ENCODE measurements around the gene FIGN. TPM values are rescaled to one million over a fixed set of nuclear protein-coding genes. Genes with fewer than 3 reads are reported as not detected.

Gene FIGN
- total RNA-seq, 1 donor from 2014 or later: 0.79 TPM

DNA sequence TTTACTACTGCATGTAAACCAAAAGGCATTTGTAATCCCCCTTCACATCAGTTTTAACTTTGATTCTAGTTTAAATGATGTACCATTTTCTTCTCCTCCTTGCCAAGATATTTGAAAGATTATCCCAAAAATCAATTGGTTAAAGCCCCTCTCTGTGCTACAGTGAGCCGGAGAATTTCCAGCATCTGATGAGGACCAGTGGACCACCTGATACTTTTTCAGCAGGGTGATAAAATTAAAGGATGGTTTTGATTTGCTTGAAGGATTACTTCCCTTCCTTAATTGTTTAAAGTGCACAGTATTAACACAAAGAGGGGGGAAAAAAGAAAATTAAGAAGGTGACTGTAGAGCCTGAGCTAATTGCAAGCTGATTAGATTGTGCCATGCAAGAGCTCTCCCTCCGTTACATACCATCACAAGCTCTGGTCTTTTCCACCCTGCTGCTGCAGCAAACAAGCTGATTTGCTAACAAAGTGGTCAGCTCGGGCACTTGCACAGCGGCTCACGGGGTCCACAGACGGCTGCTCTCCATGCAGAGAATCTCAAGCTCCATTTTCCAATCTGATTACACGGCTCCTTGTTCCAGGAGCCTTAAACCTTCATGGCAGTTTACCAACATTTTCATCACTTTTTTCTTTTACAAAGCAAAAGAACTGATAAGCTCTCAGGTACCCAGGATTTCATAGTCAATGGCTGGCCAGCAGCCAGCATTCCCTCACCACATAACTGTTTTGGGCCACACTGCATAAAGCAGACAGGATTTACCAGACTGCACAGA lies 22.1 kb downstream of the FIGN start:
- Histone ChIP-seq H3K4me3 (ENCODE audit: low read depth, low read length) (no peak overlapping the region), H3K36me3 (ENCODE audit: control insufficient read depth, insufficient read depth, low read length) (no peaks in the 10 kb centered on the region), H3K27me3 (ENCODE audit: control insufficient read depth, insufficient read depth, low read length) (no peaks in the 10 kb centered on the region)
- no peak for FAIRE-seq
- TF ChIP-seq, protein P1, sequence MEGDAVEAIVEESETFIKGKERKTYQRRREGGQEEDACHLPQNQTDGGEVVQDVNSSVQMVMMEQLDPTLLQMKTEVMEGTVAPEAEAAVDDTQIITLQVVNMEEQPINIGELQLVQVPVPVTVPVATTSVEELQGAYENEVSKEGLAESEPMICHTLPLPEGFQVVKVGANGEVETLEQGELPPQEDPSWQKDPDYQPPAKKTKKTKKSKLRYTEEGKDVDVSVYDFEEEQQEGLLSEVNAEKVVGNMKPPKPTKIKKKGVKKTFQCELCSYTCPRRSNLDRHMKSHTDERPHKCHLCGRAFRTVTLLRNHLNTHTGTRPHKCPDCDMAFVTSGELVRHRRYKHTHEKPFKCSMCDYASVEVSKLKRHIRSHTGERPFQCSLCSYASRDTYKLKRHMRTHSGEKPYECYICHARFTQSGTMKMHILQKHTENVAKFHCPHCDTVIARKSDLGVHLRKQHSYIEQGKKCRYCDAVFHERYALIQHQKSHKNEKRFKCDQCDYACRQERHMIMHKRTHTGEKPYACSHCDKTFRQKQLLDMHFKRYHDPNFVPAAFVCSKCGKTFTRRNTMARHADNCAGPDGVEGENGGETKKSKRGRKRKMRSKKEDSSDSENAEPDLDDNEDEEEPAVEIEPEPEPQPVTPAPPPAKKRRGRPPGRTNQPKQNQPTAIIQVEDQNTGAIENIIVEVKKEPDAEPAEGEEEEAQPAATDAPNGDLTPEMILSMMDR (IDR thresholded peaks at IDR 0.05; ENCODE audit: insufficient read depth, low read length, severe bottlenecking): no peak
- DNase-seq (ENCODE audit: low read depth): no peak

DNA sequence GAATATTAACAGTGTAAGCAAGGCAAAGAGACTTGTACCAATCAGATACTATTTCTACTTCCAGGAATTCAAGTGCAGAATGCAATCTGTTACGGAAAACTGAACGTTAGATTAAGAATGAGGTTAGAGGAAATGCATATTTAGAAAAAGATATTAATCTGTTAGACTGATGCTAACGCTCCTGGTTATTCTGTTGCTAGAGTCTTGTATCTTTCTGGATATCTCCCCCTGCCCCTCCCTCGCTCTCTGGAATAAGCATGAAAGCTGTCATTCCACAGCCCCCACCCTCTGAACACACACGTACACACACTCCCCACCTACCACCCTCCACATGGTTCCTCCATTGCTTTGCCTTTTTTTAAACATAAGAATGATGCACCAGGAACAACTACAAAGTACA lies 24.1 kb downstream of the FIGN start:
- no peaks in the 10 kb centered on the region for H3K36me3 ChIP-seq (ENCODE audit: control insufficient read depth, insufficient read depth, low read length)
- DNase-seq (ENCODE audit: low read depth) (no peak), FAIRE-seq (no peak)
- no peak overlapping the region for H3K4me3 ChIP-seq (ENCODE audit: low read depth, low read length)
- TF ChIP-seq, protein P1 (IDR thresholded peaks at IDR 0.05; ENCODE audit: insufficient read depth, low read length, severe bottlenecking): no peak
- H3K27me3 ChIP-seq (ENCODE audit: control insufficient read depth, insufficient read depth, low read length): no peaks in the 10 kb centered on the region

DNA sequence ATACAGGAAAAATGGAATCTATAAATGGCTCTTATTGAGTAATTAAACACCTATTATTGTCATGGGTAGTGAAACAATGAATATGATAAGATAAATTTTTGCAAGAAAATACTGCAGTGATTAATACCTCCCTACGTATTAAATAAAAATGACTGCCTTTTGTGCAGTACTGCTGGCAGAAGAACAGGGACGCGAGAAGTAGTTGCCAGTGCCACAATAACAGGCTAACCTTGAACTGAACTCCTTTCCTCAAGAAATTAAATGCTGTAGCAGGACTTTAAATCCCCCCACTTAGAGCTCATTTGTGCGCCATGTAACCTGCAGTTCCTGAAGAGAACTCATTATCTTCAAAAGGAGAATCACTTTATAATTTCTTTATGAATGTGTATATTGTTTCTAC lies 24.6 kb downstream of the FIGN start:
- no peak for FAIRE-seq
- Histone ChIP-seq H3K36me3 (ENCODE audit: control insufficient read depth, insufficient read depth, low read length) (no peaks in the 10 kb centered on the region), H3K27me3 (ENCODE audit: control insufficient read depth, insufficient read depth, low read length) (no peaks in the 10 kb centered on the region), H3K4me3 (ENCODE audit: low read depth, low read length) (no peak overlapping the region)
- TF ChIP-seq, protein P1 (IDR thresholded peaks at IDR 0.05; ENCODE audit: insufficient read depth, low read length, severe bottlenecking): no peak
- DNase-seq (ENCODE audit: low read depth): no peak

DNA sequence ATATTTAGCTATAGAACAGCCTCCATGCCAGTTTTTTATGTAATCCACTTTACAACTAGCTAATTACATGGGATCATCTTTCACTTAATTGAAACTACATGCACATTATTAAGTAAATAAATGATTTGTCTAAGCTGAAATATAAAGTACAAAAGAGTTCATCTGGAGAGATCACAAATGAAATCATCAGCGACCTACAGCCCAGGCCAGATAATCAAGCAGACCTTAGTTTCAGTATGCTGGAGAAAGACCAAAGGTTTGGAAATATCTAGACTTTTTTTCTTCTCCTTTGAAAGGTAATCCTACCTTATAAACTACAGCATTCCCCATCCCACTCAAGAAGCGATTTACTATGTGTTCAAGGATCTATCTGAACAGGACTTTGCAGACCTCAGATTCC lies 26.5 kb downstream of the FIGN start:
- TF ChIP-seq, protein P1 (IDR thresholded peaks at IDR 0.05; ENCODE audit: insufficient read depth, low read length, severe bottlenecking): no peak
- no peaks in the 10 kb centered on the region for H3K36me3 ChIP-seq (ENCODE audit: control insufficient read depth, insufficient read depth, low read length)
- DNase-seq (ENCODE audit: low read depth) (no peak), FAIRE-seq (no peak)
- no peaks in the 10 kb centered on the region for H3K27me3 ChIP-seq (ENCODE audit: control insufficient read depth, insufficient read depth, low read length)
- H3K4me3 ChIP-seq (ENCODE audit: low read depth, low read length): no peak overlapping the region

DNA sequence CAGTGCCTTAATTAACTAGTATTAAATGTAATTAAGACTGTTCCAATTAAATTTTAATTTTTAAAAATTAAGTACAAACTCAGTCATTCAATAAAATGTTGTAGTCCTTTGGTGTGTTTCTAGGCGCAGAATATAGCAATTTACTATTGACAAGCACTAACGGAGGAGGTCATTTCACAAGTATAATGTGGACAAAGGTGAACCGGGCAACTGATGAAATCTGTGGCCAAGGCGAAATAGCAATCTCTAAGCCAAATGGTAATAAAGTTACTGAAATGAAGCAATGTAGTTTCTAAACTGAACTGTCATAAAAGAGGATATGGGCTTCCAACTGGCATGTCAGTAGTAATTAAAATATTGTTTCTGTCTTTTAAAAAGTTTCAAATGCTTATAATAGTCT lies 27.5 kb downstream of the FIGN start:
- Histone ChIP-seq H3K27me3 (ENCODE audit: control insufficient read depth, insufficient read depth, low read length) (no peaks in the 10 kb centered on the region), H3K4me3 (ENCODE audit: low read depth, low read length) (no peak overlapping the region), H3K36me3 (ENCODE audit: control insufficient read depth, insufficient read depth, low read length) (no peaks in the 10 kb centered on the region)
- TF ChIP-seq, protein P1 (IDR thresholded peaks at IDR 0.05; ENCODE audit: insufficient read depth, low read length, severe bottlenecking): no peak
- DNase-seq (ENCODE audit: low read depth) (no peak), FAIRE-seq (no peak)

DNA sequence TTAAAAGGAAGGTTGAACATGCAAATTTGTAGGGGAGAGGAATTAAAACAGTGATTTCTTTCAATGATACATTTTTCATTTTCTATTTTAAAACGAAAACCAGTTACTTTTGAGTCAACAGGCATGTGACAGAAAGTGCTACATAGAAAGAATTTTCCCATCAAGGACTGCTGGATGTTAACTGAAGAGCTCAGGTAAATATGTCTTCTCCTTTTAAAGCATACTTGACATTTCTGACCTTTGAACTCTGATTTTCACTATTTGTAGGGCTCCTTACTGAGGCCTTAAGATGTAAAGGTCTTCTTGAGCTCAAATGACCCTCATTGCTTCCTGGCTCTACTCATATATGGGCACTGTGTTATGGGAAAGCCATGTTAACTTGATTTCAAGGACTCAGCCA lies 32.4 kb downstream of the FIGN start:
- Histone ChIP-seq H3K4me3 (ENCODE audit: low read depth, low read length) (no peak overlapping the region), H3K36me3 (ENCODE audit: control insufficient read depth, insufficient read depth, low read length) (no peaks in the 10 kb centered on the region), H3K27me3 (ENCODE audit: control insufficient read depth, insufficient read depth, low read length) (no peaks in the 10 kb centered on the region)
- no peak for DNase-seq (ENCODE audit: low read depth)
- no peak for FAIRE-seq
- TF ChIP-seq, protein P1 (IDR thresholded peaks at IDR 0.05; ENCODE audit: insufficient read depth, low read length, severe bottlenecking): no peak

Measured in bronchial epithelial cell (primary cell).